AG09309 (cell line): ENCODE data around the gene EML6.

Source experiments
- DNase-seq: peaks from one replicate; pipeline ENCODE4 v3.0.0-alpha.2; 2010; ENCODE audit warnings: low read depth
- H3K4me3 ChIP-seq: 2 replicates; pipeline ENCODE4 v1.5.1; 2011; ENCODE audit warnings: mild to moderate bottlenecking, low read depth, low read length, moderate library complexity; ENCODE audit not compliant: control insufficient read depth
- CTCF ChIP-seq: IDR thresholded peaks from 2 replicates; pipeline ENCODE4 v1.5.1; 2011; ENCODE audit warnings: mild to moderate bottlenecking, low read depth, low read length, inconsistent platforms; ENCODE audit not compliant: insufficient read depth, control insufficient read depth; ENCODE audit errors: missing control alignments

The EML6 gene

GRCh38 chr2:54740333-54740732 lies 16.9 kb downstream of the EML6 start:
- no peak for TF ChIP-seq CTCF
- no peak for DNase-seq

GRCh38 chr2:54741250-54741649 lies 17.8 kb downstream of the EML6 start:
- no peak overlapping the region for H3K4me3 ChIP-seq
- no peak for TF ChIP-seq CTCF
- no peak for DNase-seq

More at GRCh38 chr2:54740333-54740732, 16.9 kb downstream of the EML6 start:
- no peak overlapping the region for H3K4me3 ChIP-seq

GRCh38 chr2:54750040-54750439 lies 26.6 kb downstream of the EML6 start:
- no peak for DNase-seq
- TF ChIP-seq CTCF = no peak
- H3K4me3 ChIP-seq = no peak overlapping the region

GRCh38 chr2:54752439-54752838 lies 29.0 kb downstream of the EML6 start:
- H3K4me3 ChIP-seq = no peak overlapping the region
- TF ChIP-seq CTCF = no peak
- no peak for DNase-seq

- no peak for DNase-seq
Measured at GRCh38 chr2:54755641-54756326, 32.3 kb downstream of the EML6 start.

GRCh38 chr2:54757500-54757899 lies 34.0 kb downstream of the EML6 start:
- H3K4me3 ChIP-seq = no peak overlapping the region
- no peak for TF ChIP-seq CTCF
- DNase-seq = no peak

More at GRCh38 chr2:54755641-54756326, 32.3 kb downstream of the EML6 start:
- H3K4me3 ChIP-seq = no peak overlapping the region
- no peak for TF ChIP-seq CTCF
